ENCODE measurements around the gene RANBP1. TPM values are rescaled to one million over a fixed set of nuclear protein-coding genes. Genes with fewer than 3 reads are reported as not detected.

Gene RANBP1
- total RNA-seq, 1 donor: 191 TPM

DNA sequence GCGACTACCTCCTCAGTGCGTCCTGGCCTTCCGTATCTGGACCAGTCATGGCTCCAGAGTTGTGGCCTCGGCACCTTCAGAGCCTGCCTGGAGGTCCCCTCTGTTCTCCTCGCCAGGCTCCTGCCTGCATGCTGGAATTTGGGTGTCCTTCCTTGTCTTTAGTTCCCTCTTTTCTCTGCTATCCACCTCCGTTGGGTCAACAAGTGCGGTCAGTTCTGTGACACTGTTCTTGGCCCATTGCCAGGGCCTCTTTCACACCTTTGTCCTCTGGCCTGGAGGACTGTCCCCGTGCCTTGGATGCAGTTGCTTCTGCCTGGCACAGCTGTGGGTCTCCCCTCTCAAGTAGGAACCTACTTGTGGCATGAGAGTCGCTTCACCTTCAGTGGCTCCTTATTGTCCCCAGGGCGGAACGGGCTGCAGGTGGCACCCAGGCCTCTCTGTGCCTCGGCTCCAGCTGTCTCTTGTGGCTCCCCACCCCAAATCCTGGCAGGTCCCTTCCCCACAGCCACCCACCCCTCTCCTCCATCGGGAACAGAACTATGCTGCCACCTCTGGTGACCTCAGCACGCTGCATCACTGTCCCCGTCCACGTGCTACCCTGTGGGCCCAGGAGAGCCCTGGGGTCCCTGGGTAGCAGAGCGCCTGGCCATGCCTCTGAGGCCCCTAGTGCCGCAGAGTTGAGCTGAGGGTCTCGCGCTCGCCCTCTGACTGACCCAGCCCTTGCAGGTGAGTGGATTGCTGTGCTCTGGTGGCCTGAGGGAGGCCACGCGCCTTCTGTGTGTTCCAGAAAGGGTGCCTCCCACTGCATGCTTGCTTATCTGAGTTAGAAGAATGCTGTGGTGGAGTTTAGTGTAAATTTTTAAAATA, 31.1 kb upstream of the RANBP1 start:
- DNase-seq (ENCODE audit: low read depth): peak; percentile 8
- TF ChIP-seq, protein P1, sequence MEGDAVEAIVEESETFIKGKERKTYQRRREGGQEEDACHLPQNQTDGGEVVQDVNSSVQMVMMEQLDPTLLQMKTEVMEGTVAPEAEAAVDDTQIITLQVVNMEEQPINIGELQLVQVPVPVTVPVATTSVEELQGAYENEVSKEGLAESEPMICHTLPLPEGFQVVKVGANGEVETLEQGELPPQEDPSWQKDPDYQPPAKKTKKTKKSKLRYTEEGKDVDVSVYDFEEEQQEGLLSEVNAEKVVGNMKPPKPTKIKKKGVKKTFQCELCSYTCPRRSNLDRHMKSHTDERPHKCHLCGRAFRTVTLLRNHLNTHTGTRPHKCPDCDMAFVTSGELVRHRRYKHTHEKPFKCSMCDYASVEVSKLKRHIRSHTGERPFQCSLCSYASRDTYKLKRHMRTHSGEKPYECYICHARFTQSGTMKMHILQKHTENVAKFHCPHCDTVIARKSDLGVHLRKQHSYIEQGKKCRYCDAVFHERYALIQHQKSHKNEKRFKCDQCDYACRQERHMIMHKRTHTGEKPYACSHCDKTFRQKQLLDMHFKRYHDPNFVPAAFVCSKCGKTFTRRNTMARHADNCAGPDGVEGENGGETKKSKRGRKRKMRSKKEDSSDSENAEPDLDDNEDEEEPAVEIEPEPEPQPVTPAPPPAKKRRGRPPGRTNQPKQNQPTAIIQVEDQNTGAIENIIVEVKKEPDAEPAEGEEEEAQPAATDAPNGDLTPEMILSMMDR (IDR thresholded peaks at IDR 0.05; ENCODE audit: insufficient read depth, low read length): peak; percentile 26
- H3K4me3 ChIP-seq (ENCODE audit: low read depth, low read length): no peak overlapping the region

DNA sequence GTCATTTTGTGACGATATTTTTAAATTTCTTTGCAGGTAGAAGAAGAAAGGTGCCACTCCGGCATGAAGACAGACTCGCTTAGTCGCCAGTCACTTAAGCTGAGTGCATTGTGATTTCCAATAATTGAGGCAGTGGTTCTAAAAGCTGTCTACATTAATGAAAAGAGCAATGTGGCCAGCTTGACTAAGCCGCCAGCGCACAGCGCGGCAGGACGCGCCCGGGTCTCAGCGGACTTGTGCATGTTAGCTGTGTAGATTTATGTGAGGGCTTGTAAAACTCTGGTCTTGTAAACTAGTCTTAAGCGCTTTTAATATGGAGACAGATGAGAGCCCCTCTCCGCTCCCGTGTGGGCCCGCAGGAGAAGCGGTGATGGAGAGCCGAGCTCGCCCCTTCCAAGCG, 30.3 kb upstream of the RANBP1 start:
- no peak for DNase-seq (ENCODE audit: low read depth)
- TF ChIP-seq, protein P1 (IDR thresholded peaks at IDR 0.05; ENCODE audit: insufficient read depth, low read length): no peak
- H3K4me3 ChIP-seq (ENCODE audit: low read depth, low read length): no peak overlapping the region

GRCh38 chr22:20086101-20086599, 29.8 kb upstream of the RANBP1 start:
- no peak for DNase-seq (ENCODE audit: low read depth)
- no peak overlapping the region for H3K4me3 ChIP-seq (ENCODE audit: low read depth, low read length)
- TF ChIP-seq, protein P1 (IDR thresholded peaks at IDR 0.05; ENCODE audit: insufficient read depth, low read length): no peak

DNA sequence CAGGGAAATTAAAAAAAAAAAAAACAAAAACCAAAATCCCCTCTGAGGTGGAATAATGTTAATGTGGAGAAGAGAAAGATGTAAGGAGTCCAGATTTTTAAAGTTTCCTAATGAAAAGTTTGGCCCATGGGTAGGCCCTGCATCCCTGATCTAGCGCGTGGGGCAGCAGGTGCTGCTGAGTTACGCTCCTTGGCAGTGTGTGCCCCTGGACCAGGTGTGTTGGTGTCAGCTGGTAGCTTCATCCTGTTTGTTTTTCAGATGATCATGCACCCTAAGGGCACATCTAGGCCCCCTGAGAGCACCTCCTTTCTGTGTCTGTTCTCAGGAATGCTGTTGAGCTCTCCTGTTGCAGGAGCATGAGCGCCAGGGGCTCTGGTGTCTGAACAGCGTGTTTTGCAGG, 29.1 kb upstream of the RANBP1 start:
- TF ChIP-seq, protein P1 (IDR thresholded peaks at IDR 0.05; ENCODE audit: insufficient read depth, low read length): no peak
- no peak for DNase-seq (ENCODE audit: low read depth)
- no peak overlapping the region for H3K4me3 ChIP-seq (ENCODE audit: low read depth, low read length)

- no peak for DNase-seq (ENCODE audit: low read depth)
Observed at GRCh38 chr22:20087319-20088262, 28.3 kb upstream of the RANBP1 start.

GRCh38 chr22:20088263-20088648, 27.6 kb upstream of the RANBP1 start:
- TF ChIP-seq, protein P1 (IDR thresholded peaks at IDR 0.05; ENCODE audit: insufficient read depth, low read length): no peak
- no peak overlapping the region for H3K4me3 ChIP-seq (ENCODE audit: low read depth, low read length)
- DNase-seq (ENCODE audit: low read depth): no peak

More at GRCh38 chr22:20087319-20088262, 28.3 kb upstream of the RANBP1 start:
- TF ChIP-seq, protein P1 (IDR thresholded peaks at IDR 0.05; ENCODE audit: insufficient read depth, low read length): no peak
- no peak overlapping the region for H3K4me3 ChIP-seq (ENCODE audit: low read depth, low read length)
